Midbrain (tissue), 1 donor: Measurements from ENCODE around the gene IFT88.

ENCODE experiments used
- DNase-seq: peaks from one replicate; lab custom pipeline; 2025; lab: John Stamatoyannopoulos, UW

Gene IFT88

DNA sequence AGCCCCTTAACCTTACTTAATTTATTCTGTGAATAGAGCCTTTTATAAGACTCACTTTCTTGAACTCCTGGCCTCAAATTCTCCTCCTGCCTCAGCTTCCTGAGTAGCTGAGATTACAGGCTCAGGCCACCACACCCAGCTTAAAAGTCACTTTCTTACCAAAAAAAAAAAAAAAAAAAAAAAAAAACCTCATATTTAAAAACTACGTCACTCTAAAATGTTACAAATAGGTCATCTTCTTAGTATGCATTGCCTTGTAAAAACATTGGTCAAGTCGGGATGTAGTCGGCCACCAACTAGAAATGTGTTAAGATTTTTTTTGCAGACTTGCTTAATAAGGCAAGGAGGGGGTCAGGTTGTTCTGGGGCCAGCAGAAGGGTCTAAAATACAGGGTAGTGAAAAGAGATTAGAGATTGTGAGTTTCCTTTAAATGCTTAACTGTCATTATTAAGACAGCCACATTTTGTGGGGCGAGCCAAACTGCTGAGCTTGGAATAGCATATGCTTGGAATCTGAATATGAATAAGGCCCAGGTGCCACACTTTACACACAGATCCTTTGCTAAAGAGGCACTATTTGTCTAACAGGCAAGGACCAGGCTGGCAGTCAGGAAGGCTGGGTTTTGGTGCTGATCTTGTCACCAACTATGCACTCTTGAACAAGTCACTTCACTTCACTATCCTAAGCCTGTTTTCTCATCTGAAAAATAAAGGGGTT is 120.1 kb downstream of the IFT88 start:
- DNase-seq, result no peak

DNA sequence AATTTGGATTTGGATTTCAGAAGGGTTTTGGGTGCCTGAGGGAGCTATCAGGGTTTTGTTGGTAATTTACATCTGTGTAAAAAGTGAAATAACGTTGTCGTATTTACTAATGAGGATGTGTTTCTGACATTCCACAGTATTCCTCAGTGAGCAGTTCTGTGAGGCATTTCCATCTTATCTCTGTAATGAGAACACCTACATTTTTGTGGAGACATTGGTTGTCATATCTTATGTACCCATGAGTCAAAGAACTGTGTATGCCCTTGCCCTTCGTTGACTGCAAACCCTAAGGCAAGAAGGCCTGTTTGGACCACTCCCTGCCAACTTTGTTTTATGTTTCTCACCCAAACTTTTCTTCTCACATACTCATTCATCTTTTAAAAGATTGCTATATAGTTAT is 122.3 kb downstream of the IFT88 start:
- DNase-seq, result no peak

DNA sequence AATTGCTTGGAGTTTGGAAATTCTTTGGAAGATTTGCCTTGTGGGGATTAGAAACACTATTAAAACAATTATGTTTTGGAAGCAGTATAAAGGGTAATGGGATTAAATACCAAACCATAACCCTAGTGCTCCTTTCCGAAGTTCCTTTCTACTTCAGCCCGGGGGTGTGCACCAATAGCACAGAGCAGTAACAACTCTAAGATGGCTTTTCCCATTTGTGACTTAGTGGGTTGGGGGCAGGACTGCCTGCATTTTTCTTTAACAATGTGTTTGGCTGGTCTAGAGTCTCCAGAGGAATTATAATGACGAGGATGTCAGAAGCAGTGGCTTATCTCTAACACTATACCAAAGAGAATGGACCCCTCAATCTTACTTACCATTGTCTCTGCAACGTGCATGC is 124.7 kb downstream of the IFT88 start:
- DNase-seq, result no peak

DNA sequence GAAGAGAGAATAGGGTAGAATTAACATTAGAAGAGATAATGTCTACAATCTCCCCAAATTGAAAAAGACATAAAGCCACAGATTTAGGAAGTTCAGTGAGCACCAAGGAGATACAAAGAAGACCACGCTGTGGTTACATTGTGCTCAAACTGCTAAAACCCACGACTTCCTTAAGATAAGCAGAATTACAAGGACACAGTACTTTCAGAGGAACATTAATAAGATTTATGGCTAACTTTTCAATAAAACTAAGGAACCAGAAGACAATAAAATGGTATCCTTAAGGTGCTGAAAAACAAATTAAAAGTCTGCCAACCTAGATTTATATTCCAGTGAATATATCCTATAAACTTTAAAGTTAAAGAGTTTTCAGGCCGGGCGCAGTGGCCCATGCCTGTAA is 129.1 kb downstream of the IFT88 start:
- DNase-seq, result no peak

DNA sequence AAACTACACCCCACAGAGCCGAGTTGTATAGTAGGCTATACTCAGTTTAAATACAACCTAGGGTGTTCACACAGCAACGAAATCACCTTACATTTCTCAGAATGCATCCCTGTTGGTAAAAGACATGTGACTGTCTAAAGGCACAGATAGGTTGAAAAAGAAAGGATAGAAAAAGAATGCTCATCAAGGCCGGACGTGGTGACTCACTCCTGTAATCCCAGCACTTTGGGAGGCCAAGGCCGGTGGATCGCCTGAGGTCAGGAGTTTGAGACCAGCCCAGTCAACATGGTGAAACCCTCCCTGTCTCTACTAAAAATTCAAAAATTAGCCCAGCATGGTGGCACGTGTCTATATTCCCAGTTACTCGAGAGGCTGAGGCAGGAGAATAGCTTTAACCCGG is 132.8 kb downstream of the IFT88 start:
- DNase-seq, result no peak

DNA sequence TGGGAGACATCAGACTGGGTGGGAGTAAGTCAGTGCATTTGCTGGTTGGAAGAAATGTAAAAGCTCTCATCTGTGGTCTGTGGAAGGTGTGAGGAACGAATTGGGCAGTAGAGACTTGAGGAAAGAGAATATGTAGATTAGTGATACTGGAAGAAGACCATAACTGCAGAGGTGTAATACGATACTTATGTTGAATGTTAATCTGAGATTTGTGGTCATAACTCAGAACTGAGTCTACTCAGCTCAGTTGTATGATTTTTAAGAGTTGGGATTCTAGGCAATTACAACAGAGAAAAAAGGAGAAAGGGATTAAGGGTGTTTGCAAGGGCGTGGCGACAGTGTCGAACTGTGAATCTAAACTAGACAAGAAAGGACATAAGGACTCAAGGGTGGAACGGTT is 133.3 kb downstream of the IFT88 start:
- DNase-seq, result no peak

DNA sequence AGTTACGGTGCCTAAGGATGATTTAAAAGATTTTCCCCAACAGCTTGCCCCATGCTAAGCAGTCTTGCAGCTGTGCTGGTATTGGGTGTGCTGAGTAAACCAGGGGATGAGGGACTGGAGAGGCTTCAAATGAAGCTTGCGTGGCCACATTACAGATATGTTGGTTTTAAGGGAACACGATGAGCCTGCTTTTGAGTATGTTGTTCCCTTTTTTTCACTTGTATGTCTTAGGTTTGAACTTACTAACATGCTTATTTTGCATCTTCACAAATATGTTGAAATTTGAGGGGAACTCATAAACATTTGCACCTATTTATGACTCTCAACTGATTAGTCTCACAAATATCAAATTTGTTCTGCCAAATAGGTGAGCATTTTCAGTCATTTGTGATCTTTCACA is 134.5 kb downstream of the IFT88 start:
- no peak for DNase-seq

DNA sequence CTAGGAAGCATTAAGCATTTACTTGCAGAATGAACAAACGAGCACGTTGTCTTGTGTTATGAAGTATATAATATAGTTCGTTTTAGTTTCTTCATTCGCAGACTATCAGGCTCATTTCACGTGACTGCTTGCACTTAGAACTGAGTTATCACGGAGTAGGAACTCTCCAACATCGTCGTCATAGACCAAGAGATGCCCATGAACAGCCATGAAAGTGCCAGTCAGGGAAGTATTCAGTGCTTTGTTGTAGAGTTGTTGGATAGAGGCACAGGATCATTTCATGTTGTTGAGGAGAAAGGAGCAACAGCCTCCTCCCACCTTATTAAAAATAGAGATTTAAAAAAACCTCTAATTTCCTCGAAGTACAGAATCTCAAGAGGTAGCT is 135.6 kb downstream of the IFT88 start:
- DNase-seq, result peak; percentile 50

DNA sequence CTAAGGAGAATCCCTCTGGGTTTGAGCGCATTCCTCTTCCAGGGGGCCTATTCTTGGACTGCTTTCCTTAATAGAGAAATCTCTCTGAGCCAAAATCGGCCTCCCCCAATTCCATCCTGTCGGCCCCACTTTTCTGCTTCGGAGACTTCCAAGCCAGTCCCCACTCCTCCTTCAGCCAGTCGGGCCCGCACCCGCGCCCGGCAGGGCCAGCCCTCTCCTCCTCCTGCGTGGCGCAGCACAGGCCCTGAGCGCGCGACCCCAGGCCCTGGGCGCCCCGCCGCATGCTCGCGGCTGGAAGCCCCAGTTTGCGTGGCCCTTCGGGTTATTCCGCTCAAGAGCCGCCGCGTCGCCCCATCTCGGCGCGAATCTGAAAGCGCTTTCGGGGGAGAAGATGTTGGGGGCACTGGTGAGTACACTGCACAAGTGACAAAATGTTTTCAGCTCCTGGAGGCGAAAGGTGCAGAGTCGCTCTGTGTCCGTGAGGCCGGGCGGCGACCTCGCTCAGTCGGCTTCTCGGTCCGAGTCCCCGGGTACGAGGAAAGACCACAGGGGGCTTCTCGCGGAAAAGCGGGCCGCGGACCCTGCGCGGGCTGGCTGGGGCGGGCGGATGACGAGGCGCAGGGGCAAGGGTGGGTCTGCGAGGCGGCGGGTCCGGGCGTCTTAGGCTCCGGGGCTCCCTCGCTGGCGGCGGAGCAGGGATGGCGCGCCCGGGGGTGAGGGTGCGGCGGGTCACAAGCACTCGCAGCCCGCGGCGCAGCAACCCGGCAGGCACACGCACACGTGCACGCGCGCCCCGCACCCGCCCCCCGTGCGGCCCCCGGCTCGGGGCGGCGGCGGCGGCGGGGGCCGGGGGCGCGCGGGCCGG is 136.2 kb downstream of the IFT88 start, which contains the start of gene IL17D:
TSS of gene IL17D (plus strand) at position 785 of the 865 bp plus-strand sequence. CDS start 303 bp downstream, outside the sequence.
- DNase-seq, result peak; percentile 56

DNA sequence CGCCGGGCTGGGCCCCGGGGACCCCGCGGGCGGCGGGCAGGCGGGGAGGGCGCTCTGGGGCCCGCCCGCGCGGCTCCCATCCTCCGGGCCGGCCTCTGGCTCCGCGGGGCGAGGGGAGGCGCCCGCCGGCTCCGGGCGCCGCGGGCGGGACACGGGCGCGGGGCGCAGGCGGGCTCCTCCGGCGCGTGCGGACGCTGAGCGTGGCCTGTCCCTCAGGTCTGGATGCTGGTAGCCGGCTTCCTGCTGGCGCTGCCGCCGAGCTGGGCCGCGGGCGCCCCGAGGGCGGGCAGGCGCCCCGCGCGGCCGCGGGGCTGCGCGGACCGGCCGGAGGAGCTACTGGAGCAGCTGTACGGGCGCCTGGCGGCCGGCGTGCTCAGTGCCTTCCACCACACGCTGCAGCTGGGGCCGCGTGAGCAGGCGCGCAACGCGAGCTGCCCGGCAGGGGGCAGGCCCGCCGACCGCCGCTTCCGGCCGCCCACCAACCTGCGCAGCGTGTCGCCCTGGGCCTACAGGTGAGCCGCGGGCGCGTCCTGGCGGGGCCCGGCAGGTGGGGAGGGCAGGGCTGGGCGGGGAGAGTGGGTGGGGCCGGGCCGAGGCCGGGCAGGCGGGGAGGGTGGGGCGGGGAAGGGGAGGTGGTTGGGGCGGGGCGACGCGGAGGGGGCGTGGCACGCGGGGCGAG is 137.0 kb downstream of the IFT88 start:
- peak; percentile 58 for DNase-seq

DNA sequence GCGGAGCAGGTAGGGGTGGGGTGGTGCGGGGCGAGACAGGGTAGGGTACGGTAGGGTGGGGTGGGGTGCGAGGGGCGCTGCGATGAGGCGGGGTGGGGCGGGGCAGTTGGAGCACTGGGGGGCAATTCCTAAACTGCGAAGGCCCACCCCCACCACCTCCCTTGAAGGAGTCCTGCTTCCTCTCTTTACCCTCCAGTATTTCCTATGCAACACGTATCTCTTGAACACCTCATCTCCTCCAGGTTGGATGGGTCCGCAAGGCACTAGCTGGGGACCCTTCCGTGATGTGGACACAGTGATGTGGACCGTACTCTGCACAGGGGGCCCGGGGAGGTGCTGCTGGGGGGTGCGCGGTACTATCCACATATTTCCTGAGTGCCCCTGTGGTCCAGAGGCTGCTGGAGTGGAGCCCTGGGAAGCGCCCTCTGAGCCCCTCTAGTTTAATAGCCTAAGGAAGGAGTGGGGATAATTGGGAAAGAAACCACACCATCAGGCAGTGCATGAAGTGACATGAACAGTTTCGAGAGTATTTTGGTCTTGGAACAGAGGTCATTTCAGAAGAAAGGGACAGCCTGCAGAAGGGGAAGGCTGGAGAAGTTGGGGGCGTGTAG is 137.6 kb downstream of the IFT88 start:
- no peak for DNase-seq

DNA sequence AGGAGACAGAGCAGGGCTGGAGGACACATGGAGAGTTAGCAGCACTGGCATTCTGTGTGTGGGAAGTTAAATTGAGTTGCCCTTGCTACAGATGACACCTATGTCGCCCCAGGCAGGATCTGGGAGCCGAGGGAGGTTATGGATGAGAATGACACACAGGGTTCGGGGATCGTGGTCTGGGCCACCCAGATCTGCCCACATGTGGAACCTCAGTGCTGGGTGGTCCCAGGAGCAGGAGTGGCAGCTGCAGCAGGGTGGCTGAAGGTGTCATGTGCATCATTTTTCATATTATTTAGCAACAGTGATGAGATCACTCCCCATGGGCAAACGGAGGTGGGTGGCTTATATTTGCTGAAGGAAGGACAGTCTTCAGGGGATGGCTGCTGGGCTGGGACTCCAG is 139.7 kb downstream of the IFT88 start:
- DNase-seq, result no peak

DNA sequence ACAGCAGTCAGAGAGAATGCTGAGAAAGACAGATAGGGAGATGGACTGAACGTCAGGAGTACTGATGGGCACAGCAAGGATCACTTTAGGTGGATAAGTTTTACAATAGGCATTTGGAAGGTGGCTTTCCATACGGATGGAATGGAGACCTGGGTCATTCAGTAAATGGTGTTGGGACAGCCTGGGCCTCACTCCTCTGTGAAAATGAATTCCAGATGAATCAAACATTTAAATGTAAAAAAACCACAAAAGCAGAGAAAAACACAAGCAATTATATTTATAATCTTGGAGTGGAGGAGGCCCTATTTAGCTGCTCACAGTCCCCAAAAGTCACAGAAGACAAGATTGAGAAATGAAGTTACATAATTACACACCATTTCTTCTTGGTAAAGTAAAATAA is 141.3 kb downstream of the IFT88 start:
- DNase-seq, result no peak

DNA sequence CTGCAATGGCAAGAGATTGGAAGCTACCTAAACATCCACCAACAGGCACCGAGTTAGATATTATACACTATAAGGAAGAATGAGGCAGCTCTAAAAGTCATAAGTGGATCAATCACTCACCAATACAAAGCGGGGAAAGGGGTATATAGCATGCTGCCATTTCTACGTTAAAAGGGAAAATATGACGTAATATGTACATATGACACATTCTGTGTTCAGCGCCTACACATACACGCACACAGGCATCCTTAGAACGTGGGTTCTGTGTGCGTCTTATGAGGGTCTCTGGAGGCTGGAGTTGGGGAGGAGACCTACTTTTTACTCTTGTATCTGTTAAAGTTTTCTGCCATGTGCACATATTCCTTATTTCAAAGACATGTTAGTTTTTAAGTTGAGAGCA is 142.4 kb downstream of the IFT88 start:
- DNase-seq, result no peak

DNA sequence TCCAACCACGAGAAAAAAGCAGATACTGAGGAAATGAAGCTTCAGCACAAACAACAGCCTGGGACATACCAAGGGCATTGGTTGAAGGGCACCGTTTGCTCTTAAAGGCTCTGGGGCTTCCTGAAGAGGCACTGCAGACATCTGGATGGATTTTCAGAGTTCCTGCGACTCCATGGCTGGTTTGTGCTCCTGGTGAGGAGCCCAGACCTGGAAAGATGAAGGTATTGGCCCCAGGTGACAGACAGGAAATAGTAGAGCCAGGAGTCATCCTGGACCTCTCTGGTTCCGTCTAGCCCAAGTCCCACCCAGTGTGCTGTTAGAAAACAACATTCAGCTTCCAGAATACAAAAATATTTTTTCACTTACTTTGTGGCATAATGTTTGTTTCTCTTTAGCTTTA is 142.8 kb downstream of the IFT88 start:
- DNase-seq, result no peak

DNA sequence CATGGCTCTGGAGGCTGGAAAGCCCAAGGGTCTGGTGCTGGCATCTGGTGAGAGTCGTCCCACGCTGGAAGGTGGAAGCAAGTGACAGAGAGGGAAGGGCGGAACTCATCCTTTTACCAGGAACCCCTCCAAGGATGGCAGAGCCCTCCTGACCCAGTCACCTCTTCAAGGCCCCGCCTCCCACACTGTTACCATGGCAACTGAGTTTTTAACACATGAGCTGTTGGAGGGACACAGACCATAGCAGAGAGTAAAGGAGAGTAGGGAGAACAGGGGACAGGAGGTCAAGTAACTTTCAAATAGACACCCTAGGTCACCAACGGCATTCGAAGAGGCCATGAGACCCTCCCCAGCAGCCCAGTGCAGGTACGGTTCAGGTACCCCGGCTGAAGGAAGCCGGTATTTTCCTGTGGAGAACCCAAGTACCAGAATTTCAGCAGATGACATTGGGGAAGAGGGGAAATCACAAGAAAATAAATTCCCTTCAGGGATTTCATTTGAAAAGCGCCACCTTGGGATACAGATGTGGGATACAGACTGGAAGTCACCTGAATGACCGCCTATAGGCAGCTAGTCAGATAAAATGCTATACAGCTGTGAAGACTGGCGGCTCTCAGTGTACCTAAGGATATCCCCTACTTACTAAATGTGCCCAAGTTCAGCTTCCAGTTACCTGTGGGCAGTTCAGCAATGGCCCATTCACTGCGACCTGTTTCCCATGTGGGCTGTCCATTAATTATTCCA is 144.5 kb downstream of the IFT88 start:
- no peak for DNase-seq

DNA sequence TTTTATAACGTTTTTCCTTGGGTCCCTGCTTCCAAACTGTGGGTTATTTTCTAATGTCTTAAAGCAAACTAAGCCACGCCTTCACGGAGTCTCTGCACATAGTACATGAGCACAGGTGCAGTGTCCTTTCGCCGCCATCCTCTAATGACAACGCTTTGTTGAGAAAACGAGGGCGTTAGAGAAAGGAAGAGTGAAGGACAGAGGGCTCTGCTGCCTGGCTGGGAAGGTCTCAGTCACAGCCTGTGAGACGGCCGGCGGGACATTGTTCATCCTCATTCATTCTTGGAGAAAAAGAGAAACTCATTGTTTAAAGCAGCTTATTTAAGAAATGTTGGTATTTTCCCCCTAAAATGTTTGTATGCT is 146.0 kb downstream of the IFT88 start:
- DNase-seq, result no peak

DNA sequence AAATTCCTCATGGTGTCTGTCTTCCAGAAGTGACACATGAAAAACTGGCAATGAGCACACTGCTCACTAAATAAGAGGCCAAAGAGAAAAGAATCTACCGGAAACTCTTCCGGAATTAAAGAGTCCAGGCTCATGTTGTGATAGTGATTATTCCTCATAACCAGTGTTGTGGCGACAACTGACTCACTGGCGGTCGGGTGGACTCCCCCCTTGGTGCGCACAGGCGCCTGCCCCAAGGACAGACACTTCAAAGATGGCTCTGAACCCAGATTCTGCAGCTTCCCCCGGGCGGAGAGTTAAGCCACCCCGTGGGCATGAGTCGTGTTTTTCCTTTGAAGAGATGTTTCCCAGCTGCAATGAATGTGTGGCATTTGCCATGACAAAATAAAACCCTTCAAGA is 146.8 kb downstream of the IFT88 start:
- DNase-seq, result peak; percentile 43

DNA sequence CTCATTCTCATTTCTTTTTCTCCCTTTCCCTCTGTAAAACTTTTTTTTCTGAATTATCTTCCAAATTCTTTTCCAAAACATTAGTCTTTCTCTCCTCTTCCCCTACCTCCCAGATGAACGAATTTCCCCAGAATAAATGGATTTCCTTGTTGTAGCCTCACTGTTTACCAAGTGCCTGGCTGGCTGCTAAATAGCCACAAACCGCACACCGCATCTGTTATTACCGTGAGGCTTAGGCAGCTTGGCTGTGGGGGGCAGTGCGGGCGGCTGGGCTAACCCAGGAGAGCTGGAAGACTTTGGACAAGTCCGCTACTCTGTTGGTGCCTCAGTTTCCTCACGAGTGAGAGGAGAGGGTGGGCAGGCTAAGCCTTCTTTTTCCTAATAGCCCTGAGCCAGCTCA is 147.2 kb downstream of the IFT88 start:
- no peak for DNase-seq

DNA sequence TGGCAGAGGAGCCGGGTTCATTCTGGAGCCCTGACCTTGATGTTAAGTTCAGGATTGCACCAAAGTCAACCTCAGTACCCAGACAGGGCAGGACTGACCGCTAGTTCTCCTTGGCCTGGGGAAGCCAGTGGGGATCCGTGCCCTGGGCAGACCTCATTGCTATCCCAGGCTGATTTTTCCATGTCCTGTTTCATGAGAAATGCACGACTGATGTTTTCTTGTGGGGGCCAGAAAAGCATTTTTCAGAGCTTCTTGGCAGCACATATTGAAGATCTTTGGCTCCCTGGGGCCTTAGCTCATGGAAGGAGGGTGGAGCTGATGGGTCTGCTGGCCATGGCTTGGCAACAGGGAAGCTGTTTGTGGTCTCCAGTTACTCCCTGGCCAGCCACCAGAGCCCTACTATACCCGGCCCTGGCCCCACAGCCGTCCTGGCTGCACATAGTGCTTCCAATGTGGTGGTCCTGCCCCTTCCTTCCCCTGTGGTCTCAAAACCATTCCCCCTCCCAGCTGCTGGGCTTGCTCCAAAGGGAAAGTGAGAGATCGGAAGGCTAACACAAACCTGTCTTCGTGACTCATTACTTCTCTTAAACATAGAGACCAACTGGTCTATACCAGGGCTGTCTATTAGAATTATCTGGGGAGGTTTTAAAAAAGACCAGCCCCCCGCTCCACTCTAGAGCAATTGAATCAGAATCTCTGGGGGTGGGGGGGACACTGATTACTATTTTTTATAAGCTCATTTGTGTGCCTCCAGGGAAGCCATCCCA is 147.8 kb downstream of the IFT88 start:
- DNase-seq, result peak; percentile 54

DNA sequence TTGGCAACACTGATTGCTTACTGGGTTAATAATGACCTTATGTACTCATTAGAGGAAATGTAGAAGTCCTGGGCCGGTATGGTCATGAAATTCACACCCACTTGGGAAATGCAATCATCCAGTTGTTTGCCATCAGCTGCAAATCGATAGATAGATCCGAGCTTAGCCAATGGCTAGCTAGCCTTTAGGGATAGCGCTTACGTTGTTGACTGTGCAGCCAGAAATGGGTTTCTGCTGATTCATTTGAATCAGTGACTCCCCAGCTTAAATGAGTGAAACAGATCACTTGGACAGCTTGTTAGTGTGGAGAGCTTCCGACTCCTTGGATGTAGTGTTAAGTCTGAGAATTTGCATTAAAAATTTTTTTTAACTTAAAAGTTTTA is 148.4 kb downstream of the IFT88 start:
- no peak for DNase-seq
